H1 (cell line): ENCODE measurements around the gene MPPED1. TPM values are rescaled to one million over a fixed set of nuclear protein-coding genes. Genes with fewer than 3 reads are reported as not detected.

ENCODE experiments used
- CTCF ChIA-PET: fragments of 300-600 bp; sonication (Branson Sonifier 250); formaldehyde crosslinking; loops from one replicate; lab custom pipeline; 2021; ENCODE audit not compliant: partially characterized antibody; lab: Charles Lee
- POLR2A ChIA-PET: fragments of 300-600 bp; sonication (Branson Sonifier 250); formaldehyde crosslinking; loops from one replicate; lab custom pipeline; 2021; ENCODE audit warnings: inconsistent platforms; ENCODE audit not compliant: partially characterized antibody; lab: Charles Lee
- DNase-seq, 2 experiments: peaks; one replicate each; pipeline versions ENCODE4 v3.0.0 to v3.0.0-alpha.2; 2010 to 2022; ENCODE audit warnings: low spot score in 2 of 2, low read depth in 1 of 2, mixed read lengths in 1 of 2
- FAIRE-seq: peaks from 2 replicates; lab custom pipeline; 2011; peaks lifted over from hg19 to GRCh38; lab: Jason Lieb, UNC
- H2AFZ ChIP-seq: 2 replicates; pipeline ENCODE4 v1.8.1; 2012; ENCODE audit warnings: low read length, inconsistent platforms
- H2AK5ac ChIP-seq: 2 replicates; pipeline ENCODE4 v1.6.1; 2013; ENCODE audit warnings: low read depth, low read length
- H2BK120ac ChIP-seq: replicated peaks from 2 replicates; pipeline ENCODE3; 2013; ENCODE audit warnings: low read depth, low read length, inconsistent platforms
- H2BK12ac ChIP-seq: 2 replicates; pipeline ENCODE4 v1.6.1; 2013; ENCODE audit warnings: low read depth, low read length
- H2BK15ac ChIP-seq: 2 replicates; pipeline ENCODE4 v1.6.1; 2013; ENCODE audit warnings: low read length
- H2BK20ac ChIP-seq: 2 replicates; pipeline ENCODE4 v1.6.1; 2013; ENCODE audit warnings: low read length
- H2BK5ac ChIP-seq: 2 replicates; pipeline ENCODE4 v1.6.1; 2013; ENCODE audit warnings: low read depth, low read length
- H3K14ac ChIP-seq: 2 replicates; pipeline ENCODE4 v1.6.1; 2013; ENCODE audit warnings: inconsistent platforms; ENCODE audit not compliant: insufficient read length
- H3K18ac ChIP-seq: 2 replicates; pipeline ENCODE4 v1.6.1; 2013; ENCODE audit warnings: low read length; ENCODE audit errors: extremely low read depth
- H3K23ac ChIP-seq: 2 replicates; pipeline ENCODE4 v1.6.1; 2013; ENCODE audit warnings: inconsistent platforms; ENCODE audit not compliant: insufficient read length
- H3K23me2 ChIP-seq: 2 replicates; pipeline ENCODE4 v1.6.1; 2013; ENCODE audit warnings: low read depth, low read length
- H3K27ac ChIP-seq: 2 replicates; pipeline ENCODE4 v1.6.1; 2011; ENCODE audit warnings: low read depth, low read length, inconsistent platforms
- H3K27me3 ChIP-seq, 4 experiments: replicated peaks in 1 of 4; 1 replicate in 1 of 4; 2 replicates in 3 of 4; pipeline versions ENCODE4 v1.6.1 to v1.8.1; 2011 to 2013; ENCODE audit warnings: low read length in 3 of 4, mild to moderate bottlenecking in 3 of 4, inconsistent platforms in 2 of 4, mixed read lengths in 2 of 4, moderate library complexity in 1 of 4; ENCODE audit not compliant: control insufficient read depth in 3 of 4, insufficient read depth in 3 of 4; ENCODE audit errors: extremely low read depth in 1 of 4
- H3K36me3 ChIP-seq, 4 experiments: 2 replicates each; pipeline versions ENCODE4 v1.6.1 to v1.8.1; 2011 to 2013; ENCODE audit warnings: mild to moderate bottlenecking in 4 of 4, low read length in 3 of 4, moderate library complexity in 2 of 4, control low read depth in 1 of 4, inconsistent platforms in 1 of 4; ENCODE audit not compliant: insufficient read depth in 4 of 4, control insufficient read depth in 2 of 4
- H3K4ac ChIP-seq: replicated peaks from 2 replicates; pipeline ENCODE3; 2013; ENCODE audit warnings: low read length, low read depth, mixed read lengths, inconsistent platforms; ENCODE audit not compliant: insufficient read length
- H3K4me1 ChIP-seq, 4 experiments: replicated peaks in 1 of 4; 1 replicate in 1 of 4; 2 replicates in 3 of 4; pipeline versions ENCODE4 v1.6.1 to v1.8.1; 2011 to 2013; ENCODE audit warnings: low read length in 3 of 4, inconsistent platforms in 2 of 4, mixed read lengths in 1 of 4; ENCODE audit not compliant: insufficient read depth in 4 of 4, control insufficient read depth in 3 of 4
- H3K4me2 ChIP-seq, 2 experiments: 2 replicates each; pipeline versions ENCODE4 v1.6.1 to v1.8.1; 2011 to 2013; ENCODE audit warnings: low read depth in 2 of 2, low read length in 2 of 2, control low read depth in 1 of 2, inconsistent platforms in 1 of 2, mild to moderate bottlenecking in 1 of 2; ENCODE audit not compliant: insufficient read depth in 1 of 2
- H3K4me3 ChIP-seq, 4 experiments: fragments of 200-600, 300-600 bp in 1 of 4; sonication (generic), shearing (Covaris generic), sonication (Bioruptor Twin) in 1 of 4; 2 replicates each; pipeline versions ENCODE4 v1.5.1 to v1.8.1; 2011 to 2016; ENCODE audit warnings: low read length in 4 of 4, low read depth in 3 of 4, control low read depth in 2 of 4, inconsistent platforms in 2 of 4, mild to moderate bottlenecking in 2 of 4, mixed read lengths in 1 of 4, moderate library complexity in 1 of 4; ENCODE audit not compliant: insufficient read depth in 2 of 4; ENCODE audit errors: extremely low read depth in 1 of 4
- H3K56ac ChIP-seq: replicated peaks from 2 replicates; pipeline ENCODE3; 2013; ENCODE audit warnings: low read depth, mild to moderate bottlenecking, mixed read lengths, low read length, inconsistent platforms; ENCODE audit not compliant: insufficient read length
- H3K79me1 ChIP-seq: 2 replicates; pipeline ENCODE4 v1.6.1; 2013; ENCODE audit warnings: low read depth, low read length, control low read depth
- H3K79me2 ChIP-seq, 2 experiments: 2 replicates each; pipeline versions ENCODE4 v1.6.1 to v1.8.1; 2012 to 2013; ENCODE audit warnings: low read length in 2 of 2, mild to moderate bottlenecking in 2 of 2, inconsistent platforms in 1 of 2; ENCODE audit not compliant: insufficient read depth in 2 of 2, control insufficient read depth in 1 of 2
- H3K9ac ChIP-seq, 4 experiments: replicated peaks in 1 of 4; 1 replicate in 1 of 4; 2 replicates in 3 of 4; pipeline versions ENCODE4 v1.6.1 to v1.8.1; 2011 to 2013; ENCODE audit warnings: low read depth in 3 of 4, low read length in 3 of 4, control low read depth in 2 of 4, mild to moderate bottlenecking in 2 of 4, moderate library complexity in 2 of 4, inconsistent platforms in 1 of 4; ENCODE audit errors: extremely low read depth in 1 of 4
- H3K9me3 ChIP-seq, 2 experiments: 2 replicates each; pipeline versions ENCODE4 v1.6.1 to v1.8.1; 2012 to 2013; ENCODE audit warnings: mild to moderate bottlenecking in 2 of 2, moderate library complexity in 2 of 2, control low read depth in 1 of 2, inconsistent platforms in 1 of 2, low read depth in 1 of 2, low read length in 1 of 2, mixed read lengths in 1 of 2; ENCODE audit not compliant: insufficient read depth in 2 of 2
- H4K20me1 ChIP-seq, 2 experiments: replicated peaks in 1 of 2; 2 replicates each; pipeline versions ENCODE3 to v1.8.1; 2011 to 2013; ENCODE audit warnings: inconsistent platforms in 2 of 2, low read length in 2 of 2, mild to moderate bottlenecking in 1 of 2; ENCODE audit not compliant: insufficient read depth in 2 of 2, control insufficient read depth in 1 of 2
- H4K5ac ChIP-seq: 2 replicates; pipeline ENCODE4 v1.6.1; 2013; ENCODE audit warnings: low read length, low read depth, mixed read lengths, inconsistent platforms; ENCODE audit not compliant: insufficient read length
- H4K8ac ChIP-seq: 2 replicates; pipeline ENCODE4 v1.8.0; 2013; ENCODE audit warnings: mild to moderate bottlenecking, moderate library complexity, low read length, inconsistent platforms; ENCODE audit not compliant: insufficient read depth; ENCODE audit errors: extremely low read depth
- H4K91ac ChIP-seq: replicated peaks from 2 replicates; pipeline ENCODE3; 2013; ENCODE audit warnings: low read length, mixed read lengths, inconsistent platforms; ENCODE audit not compliant: insufficient read length
- CHD1 ChIP-seq: IDR thresholded peaks from 2 replicates; pipeline ENCODE4 v1.6.1; 2012; ENCODE audit warnings: low read depth, low read length, improper control_type of control experiment
- CTBP2 ChIP-seq: IDR thresholded peaks from 2 replicates; pipeline ENCODE4 v1.7.0; 2011; ENCODE audit warnings: borderline replicate concordance, mild to moderate bottlenecking, moderate library complexity, mixed read lengths, low read length; ENCODE audit not compliant: insufficient read depth, insufficient read length
- GABPA ChIP-seq: IDR thresholded peaks from 2 replicates; pipeline ENCODE4 v1.6.1; 2011; ENCODE audit warnings: mild to moderate bottlenecking, low read length, moderate library complexity, borderline replicate concordance; ENCODE audit not compliant: insufficient read depth
- PHF8 ChIP-seq: fragments of 200-600 bp; sonication (generic); conservative IDR thresholded peaks from 2 replicates; pipeline ENCODE4 v1.7.1; 2012; ENCODE audit warnings: low read depth, mild to moderate bottlenecking, inconsistent platforms, low read length, moderate library complexity
- RAD21 ChIP-seq, 2 experiments: IDR thresholded peaks in 1 of 2; conservative IDR thresholded peaks in 1 of 2; 2 replicates each; pipeline ENCODE4 v1.6.1; 2011; ENCODE audit warnings: low read depth in 2 of 2, low read length in 2 of 2, improper control_type of control experiment in 1 of 2, inconsistent platforms in 1 of 2, mild to moderate bottlenecking in 1 of 2, moderate library complexity in 1 of 2
- RBBP5 ChIP-seq: IDR thresholded peaks from 2 replicates; pipeline ENCODE4 v1.7.1; 2012; ENCODE audit warnings: low read depth, mild to moderate bottlenecking, inconsistent platforms, low read length, moderate library complexity, borderline replicate concordance
- RXRA ChIP-seq: IDR thresholded peaks from 2 replicates; pipeline ENCODE4 v1.6.1; 2011; ENCODE audit warnings: low read depth, mild to moderate bottlenecking, low read length, moderate library complexity; ENCODE audit not compliant: insufficient read depth
- SAP30 ChIP-seq: fragments of 300-600 bp; sonication (generic); IDR thresholded peaks from 2 replicates; pipeline ENCODE4 v1.7.1; 2012; ENCODE audit warnings: low read length, moderate library complexity, mild to moderate bottlenecking, inconsistent platforms; ENCODE audit not compliant: insufficient read depth, insufficient replicate concordance
- SIRT6 ChIP-seq: IDR thresholded peaks from one replicate; pipeline ENCODE4 v1.7.1; 2012; ENCODE audit warnings: low read length, inconsistent platforms
- TEAD4 ChIP-seq: IDR thresholded peaks from 2 replicates; pipeline ENCODE4 v1.6.1; 2012; ENCODE audit warnings: low read depth, low read length, inconsistent platforms, mixed read lengths
- WGBS, 2 experiments: shearing (Covaris generic) in 1 of 2; methylation state at CpG; one replicate each; pipeline versions ENCODE4 v1.1.6 to v1.1.7; 2013 to 2015; ENCODE audit warnings: low lambda C conversion rate in 2 of 2, mixed read lengths in 2 of 2, inconsistent platforms in 1 of 2, low coverage in 1 of 2, missing lambda C conversion rate in 1 of 2; ENCODE audit not compliant: insufficient replicate concordance in 2 of 2, insufficient coverage in 1 of 2, insufficient read length in 1 of 2; ENCODE audit errors: extremely low coverage in 1 of 2, missing lambda C conversion rate in 1 of 2; 5-methylcytosine and 5-hydroxymethylcytosine counted together
- polyA plus RNA-seq, 7 experiments: library from polyadenylated mRNA; depleted of rRNA in 3 of 7; stranded (reverse) in 5 of 7; unstranded in 2 of 7; fragments of >200 nt in 5 of 7; fragments of 200-250 nt in 2 of 7; gene quantifications; 1 replicate in 5 of 7; 2 replicates in 1 of 7; 4 replicates in 1 of 7; pipeline versions ENCODE4 v1.2.1 to v1.2.3, GENCODE V29; 2011 to 2013; ENCODE audit warnings: missing spikeins in 2 of 7, mixed read lengths in 2 of 7
- total RNA-seq: library from RNA; stranded (reverse); fragmentation: NEBNext Ultra II Directional; extraction: Animal tissue kit (Norgen Biotek cat#: 25700); gene quantifications from 2 replicates; pipeline ENCODE4 v1.2.1, GENCODE V29; 2021
- TF ChIP-seq, protein P1 (sequence below): IDR thresholded peaks from 2 replicates; pipeline ENCODE4 v1.6.1; 2011; ENCODE audit warnings: low read depth, mild to moderate bottlenecking, low read length; ENCODE audit not compliant: insufficient read depth

The MPPED1 gene
- total and polyA plus RNA-seq, 2 of the 8 experiments (the other 6 are each of a cell fraction or from before 2014, with no cell fraction given) = 0.29 to 0.37 TPM

DNA sequence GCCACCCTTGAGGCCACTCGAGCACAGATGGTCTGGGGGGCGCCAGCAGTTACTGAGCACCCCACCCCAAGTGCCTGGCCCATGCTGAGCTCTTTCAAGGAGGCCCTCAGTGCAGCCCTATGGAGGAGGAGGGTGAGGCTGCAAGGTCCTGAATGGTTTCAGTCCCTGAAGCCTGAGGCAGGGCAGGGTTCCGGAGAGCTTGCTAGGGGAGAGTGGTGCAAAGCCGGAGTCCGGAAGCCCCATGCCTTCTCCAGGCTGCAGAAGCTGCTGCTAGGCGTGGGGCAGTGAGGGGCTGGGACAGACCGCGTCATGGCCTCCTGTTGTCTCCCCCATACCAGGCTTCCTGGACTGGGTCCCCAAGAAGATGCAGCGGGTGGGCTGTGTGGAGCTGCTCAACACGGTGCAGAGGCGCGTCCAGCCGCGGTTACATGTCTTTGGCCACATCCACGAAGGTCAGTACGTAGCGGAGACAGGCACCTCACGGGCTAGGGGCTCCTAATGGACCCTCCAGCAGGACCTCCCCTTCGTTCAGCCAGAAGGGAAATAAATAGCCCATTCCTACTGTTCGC is 90.6 kb downstream of the MPPED1 start:
- Histone ChIP-seq H3K9ac (no peak overlapping the region), H2BK12ac (no peak overlapping the region), H3K4ac (no peak overlapping the region), H3K79me1 (no peaks in the 10 kb centered on the region), H4K91ac (no peak overlapping the region), H3K79me2 (no peaks in the 10 kb centered on the region), H4K5ac (no peak overlapping the region), H3K23me2 (peaks cover 27% of the 10 kb centered on the region; the same call in 1 of the 2 replicates), H2BK5ac (no peak overlapping the region; the same call in 1 of the 2 replicates), H3K9me3 (peaks cover 5 to 14% of the 10 kb centered on the region in 2 experiments; a peak in 2 of 4 replicates), H2BK20ac (no peak overlapping the region), H2BK15ac (no peak overlapping the region), H3K4me2 (no peak overlapping the region), H3K4me3 (no peak overlapping the region), H2AK5ac (no peak overlapping the region), H2AFZ (no peak overlapping the region), H2BK120ac (no peak overlapping the region), H3K4me1 (no peaks in the 10 kb centered on the region; a peak in 1 of 7 replicates), H4K20me1 (peaks cover 0 to 7% of the 10 kb centered on the region in 2 experiments), H4K8ac (no peak overlapping the region), H3K36me3 (no peaks in the 10 kb centered on the region), H3K27ac (no peak overlapping the region), H3K14ac (no peak overlapping the region), H3K56ac (no peak overlapping the region), H3K23ac (no peak overlapping the region), H3K18ac (no peak overlapping the region), H3K27me3 (no peaks in the 10 kb centered on the region)
- CTCF ChIA-PET = interaction anchor here (1.0 kb wide), 1 partner anchor 116 kb away, joined by 3 read pairs; no protein-coding TSS in a partner anchor
- POLR2A ChIA-PET = interaction anchor here (0.5 to 0.6 kb wide), 2 partner anchors 165 to 218 kb away, joined by 3 to 6 read pairs; no protein-coding TSS in a partner anchor
- DNase-seq (no peak), FAIRE-seq (no peak)
- WGBS, 2 experiments = 90% methylated on average over 18 of the region's 20 CpGs; no CpG with 5 or more reads in 1 of the 2 experiments
- TF ChIP-seq RXRA (no peak), SIRT6 (no peak), SAP30 (no peak), PHF8 (no peak), TEAD4 (no peak), GABPA (no peak), RBBP5 (no peak), RAD21 (IDR thresholded peaks at IDR 0.05 in 1 of 2, conservative IDR thresholded peaks at IDR 0.05 in 1 of 2; ENCODE audit: low read depth in 2 of 2, low read length in 2 of 2) (no peak), CHD1 (no peak), CTBP2 (no peak)
- TF ChIP-seq, protein P1, sequence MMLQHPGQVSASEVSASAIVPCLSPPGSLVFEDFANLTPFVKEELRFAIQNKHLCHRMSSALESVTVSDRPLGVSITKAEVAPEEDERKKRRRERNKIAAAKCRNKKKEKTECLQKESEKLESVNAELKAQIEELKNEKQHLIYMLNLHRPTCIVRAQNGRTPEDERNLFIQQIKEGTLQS = no peak
